WERI-Rb-1 (cell line): ENCODE data around the gene MOCS1.

Experiments
- DNase-seq: peaks from one replicate; pipeline ENCODE4 v3.0.0-alpha.2; 2020
- H3K27ac ChIP-seq: fragments of 250-450 bp; sonication (Bioruptor Pico); 2 replicates; pipeline ENCODE4 v1.5.1; 2020; ENCODE audit warnings: mild to moderate bottlenecking, moderate library complexity
- H3K27me3 ChIP-seq: fragments of 250-450 bp; sonication (Bioruptor Pico); 2 replicates; pipeline ENCODE4 v1.5.1; 2021; ENCODE audit warnings: mild to moderate bottlenecking, low read depth, moderate library complexity; ENCODE audit not compliant: insufficient read depth, severe bottlenecking
- H3K36me3 ChIP-seq: fragments of 250-450 bp; sonication (Bioruptor Pico); 2 replicates; pipeline ENCODE4 v1.5.1; 2020; ENCODE audit warnings: mild to moderate bottlenecking, moderate library complexity
- H3K4me3 ChIP-seq: 2 replicates; pipeline ENCODE4 v1.5.1; 2011; ENCODE audit warnings: low read depth, mild to moderate bottlenecking, control low read depth, low read length
- H3K9me3 ChIP-seq: fragments of 250-450 bp; sonication (Bioruptor Pico); 2 replicates; pipeline ENCODE4 v1.5.1; 2021; ENCODE audit warnings: mild to moderate bottlenecking, moderate library complexity; ENCODE audit not compliant: severe bottlenecking
- CTCF ChIP-seq: IDR thresholded peaks from 2 replicates; pipeline ENCODE4 v1.5.1; 2011; ENCODE audit warnings: low read depth, mild to moderate bottlenecking, control low read depth, inconsistent platforms, low read length

The MOCS1 gene

GRCh38 chr6:39886871-39887270, 47.4 kb downstream of the MOCS1 start:
- H3K27me3 ChIP-seq = no peaks in the 10 kb centered on the region

GRCh38 chr6:39885691-39886090, 48.6 kb downstream of the MOCS1 start:
- Histone ChIP-seq H3K36me3 (no peaks in the 10 kb centered on the region), H3K4me3 (no peak overlapping the region), H3K9me3 (peaks cover 2% of the 10 kb centered on the region), H3K27ac (no peak overlapping the region), H3K27me3 (no peaks in the 10 kb centered on the region)
- no peak for DNase-seq
- TF ChIP-seq CTCF = no peak

More at GRCh38 chr6:39886871-39887270, 47.4 kb downstream of the MOCS1 start:
- DNase-seq = no peak
- Histone ChIP-seq H3K27ac (no peak overlapping the region), H3K9me3 (peaks cover 2% of the 10 kb centered on the region), H3K4me3 (no peak overlapping the region), H3K36me3 (no peaks in the 10 kb centered on the region)
- no peak for TF ChIP-seq CTCF

DNA sequence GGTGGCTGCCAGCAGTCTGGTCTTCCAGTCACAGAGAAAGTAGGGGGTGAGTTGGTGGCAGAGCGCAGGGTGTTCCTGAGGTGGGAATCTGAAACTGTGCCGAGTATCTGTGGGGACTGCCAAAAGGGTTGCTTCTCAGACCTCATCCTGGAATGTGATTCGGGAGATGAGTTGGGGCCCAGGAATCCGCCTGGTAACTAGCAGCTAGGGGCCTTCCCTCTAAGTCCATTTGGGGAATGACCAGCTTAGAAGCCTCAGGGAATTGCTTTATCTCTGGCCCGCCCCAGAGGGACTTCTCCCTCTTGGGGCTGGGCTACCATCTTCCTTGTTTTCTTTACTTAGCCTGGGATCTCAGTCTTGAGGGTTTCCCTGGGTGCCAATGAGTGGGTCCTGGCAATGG, 49.6 kb downstream of the MOCS1 start:
- DNase-seq = no peak
- H3K4me3 ChIP-seq = no peak overlapping the region
- no peak overlapping the region for H3K27ac ChIP-seq
- no peaks in the 10 kb centered on the region for H3K36me3 ChIP-seq
- no peaks in the 10 kb centered on the region for H3K27me3 ChIP-seq
- TF ChIP-seq CTCF = no peak
- H3K9me3 ChIP-seq = peaks cover 2% of the 10 kb centered on the region

- Histone ChIP-seq H3K27me3 (no peaks in the 10 kb centered on the region), H3K27ac (no peak overlapping the region), H3K4me3 (no peak overlapping the region), H3K9me3 (peaks cover 2% of the 10 kb centered on the region), H3K36me3 (no peaks in the 10 kb centered on the region)
- no peak for DNase-seq
- TF ChIP-seq CTCF = no peak
Measured at GRCh38 chr6:39882531-39882899, 51.7 kb downstream of the MOCS1 start.

DNA sequence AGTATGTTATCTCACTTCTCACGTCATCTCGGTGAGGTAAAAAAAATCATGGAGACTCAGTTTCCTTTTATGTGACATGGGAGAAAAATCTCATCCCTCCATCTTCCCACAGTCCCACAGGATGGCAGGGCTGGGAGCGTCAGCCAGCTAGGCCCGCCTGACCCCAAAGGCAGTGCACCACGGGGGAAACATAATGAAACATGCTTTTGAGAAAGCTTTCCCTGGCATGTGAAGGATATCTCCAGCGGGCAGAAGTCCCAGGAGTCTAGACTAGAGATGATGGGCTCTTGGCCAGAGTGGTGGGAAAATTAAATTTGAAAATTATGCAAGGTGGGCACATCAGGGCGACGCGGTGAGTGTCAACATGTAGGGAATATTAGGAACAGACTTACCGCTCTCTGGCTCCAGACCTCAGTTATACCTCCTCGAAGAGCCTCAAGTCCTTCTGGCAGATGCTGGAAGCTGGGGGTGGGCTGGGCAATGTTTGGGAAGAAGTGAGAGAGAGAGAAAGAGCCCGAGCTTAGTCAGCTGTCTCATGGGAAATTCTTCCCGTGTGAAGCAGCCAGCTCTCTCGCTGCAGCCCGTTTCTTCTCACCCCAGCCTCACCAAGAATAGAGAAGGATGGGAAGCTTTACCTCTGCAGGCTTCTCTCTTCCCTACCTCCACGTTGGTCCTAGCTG, 52.3 kb downstream of the MOCS1 start:
- no peak overlapping the region for H3K4me3 ChIP-seq
- TF ChIP-seq CTCF = no peak
- no peaks in the 10 kb centered on the region for H3K36me3 ChIP-seq
- peaks cover 2% of the 10 kb centered on the region for H3K9me3 ChIP-seq
- no peak for DNase-seq
- H3K27ac ChIP-seq = no peak overlapping the region
- H3K27me3 ChIP-seq = no peaks in the 10 kb centered on the region

- TF ChIP-seq CTCF = no peak
- Histone ChIP-seq H3K9me3 (peaks cover 2% of the 10 kb centered on the region), H3K36me3 (no peaks in the 10 kb centered on the region), H3K27me3 (no peaks in the 10 kb centered on the region), H3K27ac (no peak overlapping the region), H3K4me3 (no peak overlapping the region)
- no peak for DNase-seq
Measured at GRCh38 chr6:39880594-39880993, 53.7 kb downstream of the MOCS1 start.
